ENCODE data around the gene CPSF4L. TPM values are rescaled to one million over a fixed set of nuclear protein-coding genes. Genes with fewer than 3 reads are reported as not detected.

Gene CPSF4L
- total and polyA plus RNA-seq, 2 of the 13 experiments (the other 11 are each of a cell fraction or from before 2014, with no cell fraction given) = 0.73 to 1.6 TPM

DNA sequence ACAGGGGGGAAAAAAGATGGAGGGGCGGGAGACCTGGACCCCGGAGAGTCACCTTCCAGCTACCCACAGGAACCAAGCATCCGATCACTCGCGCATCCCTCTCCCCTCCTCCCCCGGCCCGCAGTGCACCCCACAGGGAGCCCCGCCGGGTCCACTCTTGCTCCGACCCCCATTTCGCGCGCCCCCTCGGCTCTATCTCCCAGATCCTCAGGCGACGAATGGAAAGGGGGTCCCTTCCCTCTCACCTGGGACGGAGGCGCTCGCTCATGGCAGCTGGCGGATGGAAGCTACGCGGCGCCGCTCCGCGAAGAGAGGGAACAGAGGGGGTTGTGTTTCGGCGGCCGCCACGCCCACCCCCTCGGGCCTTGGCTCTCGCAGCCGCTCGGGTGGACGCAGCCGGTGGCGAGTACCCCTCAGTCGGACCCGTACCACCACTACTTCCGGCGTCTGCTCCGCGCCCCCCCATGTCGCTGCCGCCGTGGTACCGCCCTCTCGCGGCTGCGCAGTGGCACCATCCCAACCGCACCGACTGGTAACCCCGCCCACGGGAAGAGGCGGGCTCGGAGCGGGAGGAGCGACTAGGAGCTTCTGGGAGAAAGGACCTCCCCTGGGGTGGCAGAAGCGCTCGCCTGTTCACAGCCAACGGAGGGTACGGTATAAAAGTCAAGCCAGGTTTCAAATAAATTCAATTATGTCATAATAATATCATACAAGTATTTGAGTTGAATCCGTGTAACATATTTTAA is 29.7 kb downstream of the CPSF4L start (continued):
- TF ChIP-seq, protein P1, sequence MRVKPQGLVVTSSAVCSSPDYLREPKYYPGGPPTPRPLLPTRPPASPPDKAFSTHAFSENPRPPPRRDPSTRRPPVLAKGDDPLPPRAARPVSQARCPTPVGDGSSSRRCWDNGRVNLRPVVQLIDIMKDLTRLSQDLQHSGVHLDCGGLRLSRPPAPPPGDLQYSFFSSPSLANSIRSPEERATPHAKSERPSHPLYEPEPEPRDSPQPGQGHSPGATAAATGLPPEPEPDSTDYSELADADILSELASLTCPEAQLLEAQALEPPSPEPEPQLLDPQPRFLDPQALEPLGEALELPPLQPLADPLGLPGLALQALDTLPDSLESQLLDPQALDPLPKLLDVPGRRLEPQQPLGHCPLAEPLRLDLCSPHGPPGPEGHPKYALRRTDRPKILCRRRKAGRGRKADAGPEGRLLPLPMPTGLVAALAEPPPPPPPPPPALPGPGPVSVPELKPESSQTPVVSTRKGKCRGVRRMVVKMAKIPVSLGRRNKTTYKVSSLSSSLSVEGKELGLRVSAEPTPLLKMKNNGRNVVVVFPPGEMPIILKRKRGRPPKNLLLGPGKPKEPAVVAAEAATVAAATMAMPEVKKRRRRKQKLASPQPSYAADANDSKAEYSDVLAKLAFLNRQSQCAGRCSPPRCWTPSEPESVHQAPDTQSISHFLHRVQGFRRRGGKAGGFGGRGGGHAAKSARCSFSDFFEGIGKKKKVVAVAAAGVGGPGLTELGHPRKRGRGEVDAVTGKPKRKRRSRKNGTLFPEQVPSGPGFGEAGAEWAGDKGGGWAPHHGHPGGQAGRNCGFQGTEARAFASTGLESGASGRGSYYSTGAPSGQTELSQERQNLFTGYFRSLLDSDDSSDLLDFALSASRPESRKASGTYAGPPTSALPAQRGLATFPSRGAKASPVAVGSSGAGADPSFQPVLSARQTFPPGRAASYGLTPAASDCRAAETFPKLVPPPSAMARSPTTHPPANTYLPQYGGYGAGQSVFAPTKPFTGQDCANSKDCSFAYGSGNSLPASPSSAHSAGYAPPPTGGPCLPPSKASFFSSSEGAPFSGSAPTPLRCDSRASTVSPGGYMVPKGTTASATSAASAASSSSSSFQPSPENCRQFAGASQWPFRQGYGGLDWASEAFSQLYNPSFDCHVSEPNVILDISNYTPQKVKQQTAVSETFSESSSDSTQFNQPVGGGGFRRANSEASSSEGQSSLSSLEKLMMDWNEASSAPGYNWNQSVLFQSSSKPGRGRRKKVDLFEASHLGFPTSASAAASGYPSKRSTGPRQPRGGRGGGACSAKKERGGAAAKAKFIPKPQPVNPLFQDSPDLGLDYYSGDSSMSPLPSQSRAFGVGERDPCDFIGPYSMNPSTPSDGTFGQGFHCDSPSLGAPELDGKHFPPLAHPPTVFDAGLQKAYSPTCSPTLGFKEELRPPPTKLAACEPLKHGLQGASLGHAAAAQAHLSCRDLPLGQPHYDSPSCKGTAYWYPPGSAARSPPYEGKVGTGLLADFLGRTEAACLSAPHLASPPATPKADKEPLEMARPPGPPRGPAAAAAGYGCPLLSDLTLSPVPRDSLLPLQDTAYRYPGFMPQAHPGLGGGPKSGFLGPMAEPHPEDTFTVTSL (CRISPR knock-in tag; IDR thresholded peaks at IDR 0.05; ENCODE audit: borderline replicate concordance) = peak; percentile 84
- TF ChIP-seq, protein P2, sequence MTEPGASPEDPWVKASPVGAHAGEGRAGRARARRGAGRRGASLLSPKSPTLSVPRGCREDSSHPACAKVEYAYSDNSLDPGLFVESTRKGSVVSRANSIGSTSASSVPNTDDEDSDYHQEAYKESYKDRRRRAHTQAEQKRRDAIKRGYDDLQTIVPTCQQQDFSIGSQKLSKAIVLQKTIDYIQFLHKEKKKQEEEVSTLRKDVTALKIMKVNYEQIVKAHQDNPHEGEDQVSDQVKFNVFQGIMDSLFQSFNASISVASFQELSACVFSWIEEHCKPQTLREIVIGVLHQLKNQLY (CRISPR knock-in tag; IDR thresholded peaks at IDR 0.05) = peak; percentile 25; the same call in 1 of the 2 replicates
- TF ChIP-seq KDM1A (CRISPR knock-in tag; IDR thresholded peaks at IDR 0.05) = 0 out of 2 replicates have a peak, but pooled peaks have one; percentile 14
- peak; percentile 91 for TF ChIP-seq WIZ (CRISPR knock-in tag; IDR thresholded peaks at IDR 0.05)
- 0 out of 2 replicates have a peak, but pooled peaks have one; percentile 64 for TF ChIP-seq MZF1 (CRISPR knock-in tag; IDR thresholded peaks at IDR 0.05; ENCODE audit: borderline replicate concordance)
- no peak for TF ChIP-seq RARG (CRISPR knock-in tag; IDR thresholded peaks at IDR 0.05; ENCODE audit: low read depth)
- 0 out of 2 replicates have a peak, but pooled peaks have one; percentile 56 for TF ChIP-seq ZNF337 (CRISPR knock-in tag; IDR thresholded peaks at IDR 0.05; ENCODE audit: borderline replicate concordance, low read depth)
- peak; percentile 83 for TF ChIP-seq ZNF670 (CRISPR knock-in tag; IDR thresholded peaks at IDR 0.05; ENCODE audit: borderline replicate concordance)
- peak; percentile 65 for TF ChIP-seq ZNF430 (CRISPR knock-in tag; IDR thresholded peaks at IDR 0.05)
- peak; percentile 84 for TF ChIP-seq ZNF350 (CRISPR knock-in tag; IDR thresholded peaks at IDR 0.05; ENCODE audit: borderline replicate concordance, low read depth)
- TF ChIP-seq, protein P3, sequence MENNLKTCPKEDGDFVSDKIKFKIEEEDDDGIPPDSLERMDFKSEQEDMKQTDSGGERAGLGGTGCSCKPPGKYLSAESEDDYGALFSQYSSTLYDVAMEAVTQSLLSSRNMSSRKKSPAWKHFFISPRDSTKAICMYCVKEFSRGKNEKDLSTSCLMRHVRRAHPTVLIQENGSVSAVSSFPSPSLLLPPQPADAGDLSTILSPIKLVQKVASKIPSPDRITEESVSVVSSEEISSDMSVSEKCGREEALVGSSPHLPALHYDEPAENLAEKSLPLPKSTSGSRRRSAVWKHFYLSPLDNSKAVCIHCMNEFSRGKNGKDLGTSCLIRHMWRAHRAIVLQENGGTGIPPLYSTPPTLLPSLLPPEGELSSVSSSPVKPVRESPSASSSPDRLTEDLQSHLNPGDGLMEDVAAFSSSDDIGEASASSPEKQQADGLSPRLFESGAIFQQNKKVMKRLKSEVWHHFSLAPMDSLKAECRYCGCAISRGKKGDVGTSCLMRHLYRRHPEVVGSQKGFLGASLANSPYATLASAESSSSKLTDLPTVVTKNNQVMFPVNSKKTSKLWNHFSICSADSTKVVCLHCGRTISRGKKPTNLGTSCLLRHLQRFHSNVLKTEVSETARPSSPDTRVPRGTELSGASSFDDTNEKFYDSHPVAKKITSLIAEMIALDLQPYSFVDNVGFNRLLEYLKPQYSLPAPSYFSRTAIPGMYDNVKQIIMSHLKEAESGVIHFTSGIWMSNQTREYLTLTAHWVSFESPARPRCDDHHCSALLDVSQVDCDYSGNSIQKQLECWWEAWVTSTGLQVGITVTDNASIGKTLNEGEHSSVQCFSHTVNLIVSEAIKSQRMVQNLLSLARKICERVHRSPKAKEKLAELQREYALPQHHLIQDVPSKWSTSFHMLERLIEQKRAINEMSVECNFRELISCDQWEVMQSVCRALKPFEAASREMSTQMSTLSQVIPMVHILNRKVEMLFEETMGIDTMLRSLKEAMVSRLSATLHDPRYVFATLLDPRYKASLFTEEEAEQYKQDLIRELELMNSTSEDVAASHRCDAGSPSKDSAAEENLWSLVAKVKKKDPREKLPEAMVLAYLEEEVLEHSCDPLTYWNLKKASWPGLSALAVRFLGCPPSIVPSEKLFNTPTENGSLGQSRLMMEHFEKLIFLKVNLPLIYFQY (CRISPR knock-in tag; IDR thresholded peaks at IDR 0.05; ENCODE audit: borderline replicate concordance) = peak; percentile 74; the same call in 1 of the 2 replicates
- TF ChIP-seq PPARG (CRISPR knock-in tag; conservative IDR thresholded peaks at IDR 0.05) = peak; percentile 63
- TF ChIP-seq YEATS2 (CRISPR knock-in tag; IDR thresholded peaks at IDR 0.05; ENCODE audit: borderline replicate concordance) = peak; percentile 87
- TF ChIP-seq, protein P4, sequence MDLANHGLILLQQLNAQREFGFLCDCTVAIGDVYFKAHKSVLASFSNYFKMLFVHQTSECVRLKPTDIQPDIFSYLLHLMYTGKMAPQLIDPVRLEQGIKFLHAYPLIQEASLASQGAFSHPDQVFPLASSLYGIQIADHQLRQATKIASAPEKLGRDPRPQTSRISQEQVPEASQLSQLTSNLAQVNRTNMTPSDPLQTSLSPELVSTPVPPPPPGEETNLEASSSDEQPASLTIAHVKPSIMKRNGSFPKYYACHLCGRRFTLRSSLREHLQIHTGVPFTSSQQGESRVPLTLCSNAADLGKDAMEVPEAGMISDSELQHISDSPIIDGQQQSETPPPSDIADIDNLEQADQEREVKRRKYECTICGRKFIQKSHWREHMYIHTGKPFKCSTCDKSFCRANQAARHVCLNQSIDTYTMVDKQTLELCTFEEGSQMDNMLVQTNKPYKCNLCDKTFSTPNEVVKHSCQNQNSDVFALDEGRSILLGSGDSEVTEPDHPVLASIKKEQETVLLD (CRISPR knock-in tag; IDR thresholded peaks at IDR 0.05; ENCODE audit: low read depth) = peak; percentile 78
- TF ChIP-seq SOX13 (IDR thresholded peaks at IDR 0.05) = no peak
- TF ChIP-seq SOX13 (CRISPR knock-in tag; conservative IDR thresholded peaks at IDR 0.05 in 1 of 2, IDR thresholded peaks at IDR 0.05 in 1 of 2) = peak in 1 of 2 experiments; percentile 69; a peak in 2 of 4 replicates
- TF ChIP-seq ZNF124 (CRISPR knock-in tag; IDR thresholded peaks at IDR 0.05) = 0 out of 2 replicates have a peak, but pooled peaks have one; percentile 42

Measured in HepG2 (cell line).